HG03354 (cell line): ENCODE data around the gene ADAT1.

Source experiments
- ATAC-seq: cut with Tn5 transposase; IDR thresholded peaks from one replicate; pipeline ENCODE4 v1.9.1; 2021; ENCODE audit warnings: mild to moderate bottlenecking; ENCODE audit not compliant: unreplicated experiment, poor library complexity, severe bottlenecking

The ADAT1 gene, protein sequence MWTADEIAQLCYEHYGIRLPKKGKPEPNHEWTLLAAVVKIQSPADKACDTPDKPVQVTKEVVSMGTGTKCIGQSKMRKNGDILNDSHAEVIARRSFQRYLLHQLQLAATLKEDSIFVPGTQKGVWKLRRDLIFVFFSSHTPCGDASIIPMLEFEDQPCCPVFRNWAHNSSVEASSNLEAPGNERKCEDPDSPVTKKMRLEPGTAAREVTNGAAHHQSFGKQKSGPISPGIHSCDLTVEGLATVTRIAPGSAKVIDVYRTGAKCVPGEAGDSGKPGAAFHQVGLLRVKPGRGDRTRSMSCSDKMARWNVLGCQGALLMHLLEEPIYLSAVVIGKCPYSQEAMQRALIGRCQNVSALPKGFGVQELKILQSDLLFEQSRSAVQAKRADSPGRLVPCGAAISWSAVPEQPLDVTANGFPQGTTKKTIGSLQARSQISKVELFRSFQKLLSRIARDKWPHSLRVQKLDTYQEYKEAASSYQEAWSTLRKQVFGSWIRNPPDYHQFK

DNA sequence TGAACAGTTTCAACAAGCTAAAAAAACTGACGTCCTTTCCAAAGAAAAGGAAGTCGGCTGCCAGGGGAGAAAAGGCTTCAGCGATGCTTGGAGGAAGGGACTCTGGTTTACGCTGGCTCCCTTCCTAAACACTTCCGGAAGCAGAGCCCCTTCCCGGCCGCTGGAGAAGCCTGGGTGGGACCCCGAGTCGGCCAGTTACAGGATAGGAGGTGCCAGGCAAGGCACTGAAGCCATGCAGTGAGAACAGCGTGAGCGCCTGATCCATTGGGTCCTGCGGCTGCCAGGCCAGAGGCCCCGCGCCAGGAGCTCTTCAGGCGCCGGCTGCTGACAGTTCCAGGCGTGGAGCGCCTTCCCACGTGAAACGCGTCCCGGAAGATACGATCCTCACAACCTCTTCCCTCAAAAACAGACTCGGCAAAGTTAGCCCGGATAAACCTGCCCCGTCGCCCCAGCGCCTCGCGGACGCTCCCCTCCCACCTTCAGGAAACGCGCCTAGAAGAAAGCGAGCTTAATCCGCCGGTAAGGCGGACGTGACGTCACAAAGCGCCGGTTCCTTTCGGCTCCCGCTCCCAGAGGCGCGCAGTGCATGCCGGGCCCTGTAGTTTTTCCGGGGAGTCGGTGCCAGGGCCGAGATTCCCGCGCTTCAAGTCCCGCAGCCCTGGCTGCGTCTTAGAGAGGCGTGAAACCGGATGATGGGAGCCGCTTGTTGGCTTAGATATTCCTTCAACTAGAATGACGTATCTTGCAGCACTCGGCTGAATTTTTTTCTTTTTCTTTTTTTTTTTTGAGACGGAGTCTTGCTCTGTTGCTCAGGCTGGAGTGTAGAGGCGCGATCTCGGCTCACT, at the start of gene ADAT1:
Gene ADAT1 (minus strand): TSS at position 521 of the 845 bp plus-strand sequence. CDS start 2,482 bp downstream, outside the sequence.
- peak; percentile 99 for ATAC-seq

DNA sequence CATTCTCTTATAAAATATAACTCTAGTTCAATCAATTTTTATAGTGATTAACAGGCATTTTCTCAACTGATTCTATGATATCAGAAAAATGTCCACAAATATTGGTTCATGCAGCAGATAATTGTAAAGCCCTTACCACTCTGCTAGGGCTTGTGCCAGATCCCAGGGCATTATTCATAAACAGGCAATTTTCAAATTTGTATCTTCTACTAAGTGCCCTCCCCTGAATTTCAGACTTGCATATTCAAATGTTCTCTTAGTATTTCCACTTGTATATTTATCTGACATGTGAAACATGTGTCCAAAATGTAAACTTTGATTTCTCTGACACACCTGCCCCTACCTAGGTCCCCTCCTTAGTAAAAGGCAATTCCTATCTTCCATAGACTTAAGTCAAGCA, 44.4 kb upstream of the ADAT1 start:
- no peak for ATAC-seq

DNA sequence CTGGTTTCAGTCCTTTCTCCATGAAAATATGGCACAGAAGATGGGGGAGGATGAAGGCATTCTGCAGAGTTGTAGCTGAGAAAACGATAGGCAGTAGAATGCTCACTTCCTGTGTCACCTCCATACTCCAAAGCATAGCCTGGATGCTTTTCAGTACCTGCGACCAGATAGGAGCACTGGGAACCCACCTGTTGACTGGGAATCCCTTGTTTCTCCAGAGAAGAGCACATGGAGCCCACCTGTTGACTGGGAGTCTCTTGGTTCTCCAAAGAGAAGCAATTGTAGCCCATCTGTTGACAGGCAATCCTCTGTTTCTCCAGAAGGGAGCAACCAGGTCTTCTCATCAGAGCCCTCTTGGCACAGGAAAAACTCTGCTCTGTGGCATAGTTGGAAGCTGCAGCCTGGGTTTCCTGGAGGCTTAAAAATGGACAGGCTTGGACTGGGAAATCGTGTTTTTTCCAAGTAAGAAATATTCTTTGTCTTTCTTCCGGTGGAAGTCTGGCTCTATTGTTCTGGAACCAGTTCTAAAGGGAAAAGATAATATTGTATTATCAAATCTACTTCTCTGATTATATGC, 37.7 kb upstream of the ADAT1 start:
- ATAC-seq: no peak

DNA sequence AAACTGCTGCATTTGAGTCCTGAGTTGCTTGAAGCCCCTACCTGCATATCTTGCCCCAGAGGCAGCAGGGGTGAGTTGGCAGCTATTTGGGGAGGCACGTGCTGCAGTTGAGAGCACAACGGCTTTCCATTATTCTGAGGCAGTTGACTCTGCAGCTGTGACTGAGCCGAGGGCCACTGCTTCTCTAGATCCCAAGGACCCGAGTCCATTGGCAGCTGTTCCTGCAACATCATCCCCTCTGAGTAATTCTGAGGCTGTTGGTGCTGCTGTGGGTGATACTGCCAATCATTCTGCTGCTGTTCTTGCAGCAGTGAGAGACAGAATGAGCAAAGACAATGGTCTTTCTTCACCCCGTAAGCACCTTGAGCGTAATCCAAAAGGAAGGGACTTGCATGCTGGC, 37.2 kb upstream of the ADAT1 start:
- ATAC-seq: no peak

DNA sequence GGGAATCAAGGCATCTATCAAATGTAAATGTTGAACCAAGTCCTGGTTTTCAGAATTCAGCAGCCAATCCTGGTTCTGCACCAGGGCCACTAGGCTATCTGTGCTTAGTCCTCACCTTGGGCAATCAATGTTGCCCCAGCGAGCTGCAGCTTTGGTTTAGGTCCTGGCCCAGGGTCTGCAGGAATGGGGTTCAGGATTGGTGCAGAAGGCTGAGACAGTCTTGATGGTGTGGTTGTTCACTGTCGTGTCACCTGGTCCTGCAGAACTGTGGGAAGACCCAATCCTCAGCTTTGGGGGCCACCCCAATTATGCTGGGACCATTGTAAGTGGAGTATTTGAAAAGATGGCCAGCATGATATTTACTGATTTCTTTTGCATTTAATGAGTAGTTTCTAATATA, 35.1 kb upstream of the ADAT1 start:
- ATAC-seq: no peak

DNA sequence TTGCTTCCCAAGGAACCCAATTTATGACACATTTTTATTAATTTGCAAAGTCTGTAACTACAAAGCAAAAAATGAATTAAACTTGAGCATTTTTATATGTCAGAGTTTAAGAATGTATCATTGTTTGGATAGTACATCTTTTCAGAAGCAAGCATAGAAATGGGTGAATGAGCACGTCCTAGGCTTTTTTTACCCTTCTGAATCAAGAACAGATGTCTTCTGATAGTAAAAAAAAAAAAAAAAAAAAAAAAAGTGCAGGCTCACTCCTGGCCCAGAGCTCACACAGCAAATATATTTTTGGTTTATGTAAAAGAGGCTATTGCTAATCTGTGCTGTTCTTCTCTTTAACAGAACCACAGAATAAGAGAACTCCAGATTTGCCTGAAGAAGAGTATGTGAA, 30.8 kb upstream of the ADAT1 start:
- no peak for ATAC-seq

DNA sequence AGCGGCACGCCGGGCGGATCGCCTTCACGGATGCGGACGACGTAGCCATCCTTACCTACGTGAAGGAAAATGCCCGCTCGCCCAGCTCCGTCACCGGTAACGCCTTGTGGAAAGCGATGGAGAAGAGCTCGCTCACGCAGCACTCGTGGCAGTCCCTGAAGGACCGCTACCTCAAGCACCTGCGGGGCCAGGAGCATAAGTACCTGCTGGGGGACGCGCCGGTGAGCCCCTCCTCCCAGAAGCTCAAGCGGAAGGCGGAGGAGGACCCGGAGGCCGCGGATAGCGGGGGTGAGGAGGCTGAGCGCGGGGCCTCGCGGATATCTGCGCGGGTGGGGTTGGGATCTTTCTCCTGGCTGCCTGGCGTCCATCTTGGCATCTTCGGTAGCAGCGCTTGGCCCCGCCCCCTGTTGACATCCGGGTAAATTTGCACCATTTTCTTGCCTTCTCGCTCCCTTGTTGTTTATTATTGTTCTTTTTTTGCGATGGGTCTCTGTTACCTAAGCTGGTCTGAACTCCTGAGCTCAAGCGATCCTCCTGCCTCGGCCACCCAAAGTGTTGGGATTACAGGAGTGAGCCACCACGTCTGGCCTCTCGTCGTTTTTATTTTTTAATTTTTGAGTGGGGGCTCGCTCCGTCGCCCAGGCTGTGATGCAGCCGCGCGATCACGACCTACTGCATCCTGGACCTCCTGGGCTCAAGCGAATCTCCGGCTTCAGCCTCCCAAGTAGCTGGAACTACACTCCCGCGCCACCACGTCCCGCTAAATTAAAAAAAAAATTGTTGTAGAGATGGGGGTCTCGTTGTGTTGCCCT, 25.4 kb upstream of the ADAT1 start:
- ATAC-seq: peak; percentile 46

DNA sequence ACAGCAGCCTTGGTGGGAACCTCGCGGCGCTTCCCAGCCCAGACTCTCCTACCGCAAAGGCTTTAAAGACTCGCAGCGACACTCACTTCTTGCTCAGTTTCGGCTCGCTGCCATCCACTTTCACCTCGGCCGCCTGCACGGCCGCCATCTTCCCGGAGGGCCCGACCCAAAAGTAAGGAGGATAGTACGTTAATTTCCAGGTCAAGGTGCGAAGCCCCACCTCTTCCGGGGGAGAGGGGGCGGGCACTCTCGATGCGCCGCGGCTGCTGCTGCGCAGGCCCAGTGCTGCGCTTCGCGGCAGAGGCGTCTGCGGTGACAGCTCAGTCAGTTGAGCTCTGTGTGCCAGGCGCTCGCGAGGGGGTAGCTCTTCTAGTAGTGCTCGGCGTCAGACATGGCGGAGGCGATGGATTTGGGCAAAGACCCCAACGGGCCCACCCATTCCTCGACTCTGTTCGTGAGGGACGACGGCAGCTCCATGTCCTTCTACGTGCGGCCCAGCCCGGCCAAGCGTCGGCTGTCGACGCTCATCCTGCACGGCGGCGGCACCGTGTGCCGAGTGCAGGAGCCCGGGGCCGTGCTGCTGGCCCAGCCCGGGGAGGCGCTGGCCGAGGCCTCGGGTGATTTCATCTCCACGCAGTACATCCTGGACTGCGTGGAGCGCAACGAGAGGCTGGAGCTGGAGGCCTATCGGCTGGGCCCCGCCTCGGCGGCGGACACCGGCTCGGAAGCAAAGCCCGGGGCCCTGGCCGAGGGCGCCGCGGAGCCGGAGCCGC, 24.6 kb upstream of the ADAT1 start, which contains the start of the genes KARS1 and TERF2IP:
Gene KARS1 (minus strand): TSS at position 174 of the 773 bp plus-strand sequence. CDS start 26 bp downstream, at position 148.
Gene TERF2IP (plus strand): TSS at position 282 of the 773 bp plus-strand sequence. CDS start 110 bp downstream, at position 392.
- peak; percentile 86 for ATAC-seq

DNA sequence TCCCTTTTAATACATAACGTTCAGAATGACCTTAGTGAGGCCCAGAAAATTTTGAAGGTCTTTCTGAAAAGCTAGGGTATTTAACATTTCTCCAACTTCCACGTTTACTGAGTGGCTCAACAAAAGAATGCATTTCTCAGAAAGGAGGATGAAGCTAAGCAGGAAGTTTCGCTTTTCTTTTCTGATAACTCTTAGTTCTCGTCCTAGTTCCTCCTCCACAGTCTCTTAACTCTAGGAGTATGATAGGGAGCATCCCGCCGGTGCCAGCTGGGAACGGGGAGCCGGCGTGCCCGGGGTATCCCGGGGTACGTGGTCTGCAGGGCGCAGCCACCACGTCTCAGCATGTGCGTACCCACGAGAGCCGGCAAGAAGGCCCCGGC, 24.0 kb upstream of the ADAT1 start:
- ATAC-seq: peak; percentile 22

DNA sequence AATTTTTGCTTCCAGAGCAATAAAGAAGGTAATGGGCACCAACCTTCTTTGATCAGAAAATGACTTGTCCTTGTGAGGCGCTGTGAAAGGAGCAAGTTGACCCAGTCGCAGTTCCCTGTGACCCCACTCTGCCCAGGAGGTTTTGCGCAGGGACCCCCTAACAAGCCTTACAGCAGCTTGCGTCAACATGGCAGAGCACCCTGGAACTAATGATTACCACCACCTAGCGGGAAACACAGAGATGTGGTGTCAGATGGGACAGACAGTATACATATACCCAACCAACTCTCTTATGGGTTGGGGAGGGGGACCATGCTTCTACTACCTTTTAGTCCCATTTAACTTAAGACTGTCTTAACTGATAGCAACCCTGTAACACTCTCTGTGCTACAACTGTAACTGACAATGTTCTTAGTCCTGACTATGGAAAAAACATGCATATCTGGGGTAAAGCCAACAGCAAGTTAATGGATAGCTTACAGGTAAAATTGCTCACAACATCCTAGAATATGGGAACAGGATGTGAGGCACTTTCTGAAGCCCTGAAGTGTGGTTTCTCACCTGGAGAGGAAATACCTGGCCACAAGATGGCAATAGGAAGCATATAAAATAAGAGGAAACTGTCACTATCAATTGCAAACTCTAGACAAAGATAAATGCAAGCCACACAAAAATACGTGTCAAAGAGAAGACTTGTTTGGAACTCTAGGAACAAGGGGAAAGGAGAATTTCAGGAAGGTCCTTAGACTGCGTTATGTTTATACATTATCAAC, 21.3 kb upstream of the ADAT1 start:
- ATAC-seq: no peak

DNA sequence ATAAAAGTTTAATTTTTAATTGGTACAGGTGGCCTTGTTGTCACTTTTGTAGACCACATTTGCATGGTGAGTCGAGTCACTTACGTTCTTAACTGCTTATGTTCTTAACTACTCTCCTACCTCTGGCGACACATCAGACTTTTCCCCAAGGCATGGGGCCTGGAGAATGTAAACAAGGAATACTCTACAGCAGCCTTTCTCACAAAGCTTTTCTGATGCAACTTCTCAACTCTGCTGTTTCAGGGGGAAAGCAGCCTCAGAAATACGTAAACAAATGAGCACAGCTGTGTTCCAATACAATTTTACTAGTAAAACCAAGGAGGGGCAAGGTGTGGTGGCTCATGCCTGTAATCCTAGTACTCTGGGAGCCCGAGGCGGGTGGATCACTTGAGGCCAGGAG, 17.5 kb upstream of the ADAT1 start:
- no peak for ATAC-seq

DNA sequence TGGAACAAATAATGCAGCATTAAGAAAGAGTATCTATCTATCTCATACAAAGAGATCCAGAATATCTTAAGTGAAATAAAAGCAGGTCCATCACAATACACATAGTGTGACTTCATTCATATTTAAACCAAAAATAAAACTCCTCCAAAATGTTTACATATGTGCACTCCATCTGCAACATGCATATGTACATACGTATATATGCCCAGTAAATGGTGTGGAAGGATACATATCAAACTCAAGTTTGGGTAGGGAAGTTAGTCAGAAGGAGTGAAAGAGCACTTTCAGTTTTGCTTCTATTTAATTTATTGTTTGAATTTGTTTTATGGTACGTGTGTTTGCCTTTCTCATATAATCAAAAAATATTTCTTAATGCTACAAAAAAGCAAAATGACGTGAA, 12.0 kb upstream of the ADAT1 start:
- ATAC-seq: no peak

DNA sequence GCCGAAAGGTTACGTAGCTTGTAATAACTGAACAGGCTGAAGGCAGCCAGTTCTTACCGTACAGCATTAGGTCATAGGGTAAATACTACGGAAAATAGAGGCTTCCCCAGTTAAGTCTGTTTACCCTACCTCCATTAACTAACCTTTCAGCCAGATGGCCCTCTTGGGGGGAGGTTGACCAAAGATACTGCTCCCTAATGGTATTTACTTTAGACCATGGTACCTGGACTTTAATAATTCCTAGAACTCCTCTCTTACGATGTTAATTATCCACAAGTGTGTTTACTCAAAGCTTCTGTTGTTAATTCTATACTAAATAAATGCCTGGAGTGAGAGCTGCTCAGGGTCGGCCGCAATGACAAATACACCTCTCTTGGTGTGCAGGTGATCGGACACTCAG, 9.8 kb upstream of the ADAT1 start:
- no peak for ATAC-seq

DNA sequence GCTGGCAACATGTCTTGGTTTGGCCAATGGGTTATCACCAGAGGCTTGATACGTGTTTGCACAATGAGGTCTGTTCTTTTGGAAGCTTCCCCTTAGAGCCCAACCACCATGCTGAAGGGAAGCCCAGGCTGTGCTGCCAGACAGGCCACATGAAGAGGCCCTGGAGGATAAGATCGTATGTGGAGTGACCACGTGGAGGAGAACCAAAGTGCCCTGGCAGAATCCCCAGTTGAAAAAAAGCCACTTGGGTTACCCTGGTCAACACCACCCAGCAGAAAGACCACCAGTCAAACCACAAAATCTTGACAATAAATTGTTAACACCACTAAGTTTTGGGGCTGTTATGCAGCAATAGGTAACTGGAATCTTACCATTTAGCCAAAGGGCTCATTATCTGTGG, 7.0 kb upstream of the ADAT1 start:
- ATAC-seq: no peak

DNA sequence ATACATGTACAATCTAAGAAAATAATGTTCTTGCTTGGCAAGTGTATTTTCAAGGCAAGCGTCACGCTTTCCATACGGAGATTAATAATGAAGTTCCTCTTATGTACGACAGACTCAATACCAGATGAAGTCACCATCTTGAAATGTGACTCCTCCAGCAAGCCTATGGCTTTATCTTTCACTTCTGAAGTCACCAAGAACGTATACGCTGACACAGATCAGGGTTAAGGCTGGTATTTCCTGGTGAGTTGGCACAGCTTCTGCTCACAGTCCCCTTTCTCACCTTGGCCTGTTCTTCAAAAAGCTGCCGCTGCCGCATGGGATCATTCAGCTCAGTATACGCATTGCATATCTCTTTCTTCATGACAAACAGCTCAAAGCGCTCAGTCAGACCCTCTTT, 6.1 kb upstream of the ADAT1 start:
- no peak for ATAC-seq

DNA sequence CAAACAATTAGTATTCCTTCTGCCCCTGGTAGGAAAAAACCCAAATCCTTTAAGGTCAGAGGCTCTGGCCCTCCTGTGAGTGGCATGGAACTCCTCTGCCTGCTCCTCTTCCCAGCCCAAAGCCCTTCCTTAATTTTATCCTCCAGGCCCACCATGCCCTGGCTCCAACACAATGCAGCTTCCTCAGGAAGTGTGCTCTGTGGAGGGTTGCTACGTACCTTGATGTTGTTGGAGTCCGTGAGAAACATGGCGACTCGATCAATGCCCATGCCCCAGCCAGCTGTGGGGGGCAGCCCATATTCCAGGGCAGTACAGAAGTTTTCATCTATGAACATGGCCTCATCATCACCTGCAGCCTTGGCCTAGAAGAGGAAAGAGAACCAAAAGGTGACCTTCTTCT, 5.3 kb upstream of the ADAT1 start:
- ATAC-seq: no peak

DNA sequence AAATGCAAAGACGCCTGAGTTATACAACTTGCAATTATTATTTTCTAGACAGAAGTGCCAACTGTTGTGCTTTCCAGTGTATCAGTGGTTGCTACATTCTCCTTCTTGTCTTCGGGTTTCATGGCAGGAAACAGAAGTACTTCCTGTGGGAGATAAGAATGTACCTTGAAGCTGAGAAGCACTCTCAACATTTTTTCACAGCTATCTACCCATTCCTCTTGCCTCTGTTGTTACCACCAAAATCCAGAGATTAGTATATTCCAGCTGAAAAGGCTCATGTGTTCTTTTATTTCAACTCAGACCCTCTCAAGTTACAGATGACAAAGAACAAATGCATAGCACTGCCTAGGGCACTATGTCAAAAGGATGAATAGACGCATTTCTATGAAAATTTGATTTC, 4.8 kb upstream of the ADAT1 start:
- ATAC-seq: no peak

DNA sequence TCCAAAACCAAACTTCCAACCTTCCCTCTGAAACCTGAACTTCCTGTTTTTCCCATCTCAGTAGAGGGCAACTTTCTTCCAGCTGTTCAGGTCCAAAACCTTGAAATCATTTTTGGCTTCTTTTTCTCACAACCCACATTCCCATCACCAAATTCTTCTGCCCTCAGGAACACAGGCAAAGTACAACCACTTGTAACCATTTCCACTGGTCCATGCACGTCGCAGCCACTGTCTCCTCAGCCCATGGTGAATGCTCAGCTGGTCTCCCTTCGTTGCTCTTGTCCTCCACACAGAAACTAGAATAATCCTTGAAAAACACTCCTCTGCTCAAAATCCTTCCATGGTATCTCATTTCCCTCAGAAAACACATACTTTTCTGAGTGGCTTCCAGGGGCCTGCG, 3.7 kb upstream of the ADAT1 start:
- no peak for ATAC-seq
